Endothelial cell of hepatic sinusoid (primary cell): ENCODE results near the gene LPP.
"Not testable (repeated sequence)": the region's sequence is repeated elsewhere in the genome, so short reads cannot be mapped to it uniquely, and the experiment has no call there.

ENCODE experiments used
- in situ Hi-C: cut with HindIII; loops from 2 replicates; pipeline ENCODE4 v1.10.0; 2017; ENCODE audit warnings: low sequenced_read_pairs

Gene LPP

DNA sequence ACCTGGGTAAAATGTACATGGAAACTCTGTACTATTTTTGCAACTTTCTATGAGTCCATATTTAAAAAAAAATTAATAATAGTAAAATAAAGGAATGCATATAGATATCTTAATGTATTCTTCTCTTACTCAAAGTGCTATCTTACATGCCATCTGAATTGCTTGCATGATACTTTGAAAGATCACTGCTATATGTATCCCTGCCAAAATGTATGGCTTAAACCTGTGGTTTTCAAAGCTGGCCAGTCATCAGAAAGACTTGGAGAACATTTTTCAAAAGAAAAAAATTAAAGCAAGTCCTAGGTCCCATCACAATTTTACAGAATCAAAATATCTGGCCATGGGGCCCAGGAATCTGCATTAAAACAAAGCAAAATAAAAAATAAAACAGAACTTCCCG is 262.1 kb downstream of the LPP start:
- in situ Hi-C loops, result no loop called here

DNA sequence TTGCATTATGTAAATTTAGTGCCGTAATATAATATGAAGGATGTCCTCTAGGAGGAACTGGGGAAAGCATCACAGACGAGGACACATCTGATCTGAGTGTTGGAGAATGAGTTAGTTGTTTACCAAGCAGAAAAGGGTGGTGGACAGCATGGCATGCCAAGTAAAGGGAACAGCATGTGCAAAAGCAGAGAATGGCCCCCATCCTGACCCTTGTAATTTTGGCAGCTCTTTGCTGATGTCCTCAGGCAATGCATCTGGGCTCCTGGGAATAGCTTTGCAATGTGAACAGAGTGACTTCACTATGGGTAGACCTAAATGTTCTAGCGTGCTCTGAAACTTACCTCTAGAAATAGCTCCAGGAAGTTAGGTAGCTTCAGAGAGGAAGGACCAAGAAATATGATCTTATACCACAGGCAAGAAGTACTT is 263.3 kb downstream of the LPP start:
- in situ Hi-C loops, result no loop called here

DNA sequence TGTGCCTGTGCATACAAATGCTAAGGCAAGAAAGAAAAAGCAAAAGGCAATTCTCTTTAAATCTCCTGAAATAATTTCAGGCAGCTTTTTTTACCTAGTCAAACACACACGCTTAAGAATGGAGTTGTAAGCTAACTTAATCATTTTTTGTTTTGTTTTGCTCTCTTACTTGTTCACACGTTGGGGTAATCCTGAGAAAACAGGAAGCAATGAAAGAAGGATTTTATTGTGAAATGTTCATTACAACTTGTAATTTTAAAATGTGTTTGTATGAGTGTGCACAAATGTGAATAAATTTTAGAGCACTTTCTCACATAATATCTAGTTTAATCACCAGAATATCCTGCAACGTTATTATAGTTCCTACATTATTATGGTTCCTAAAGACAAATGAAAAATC is 263.8 kb downstream of the LPP start:
- in situ Hi-C loops, result no loop called here

DNA sequence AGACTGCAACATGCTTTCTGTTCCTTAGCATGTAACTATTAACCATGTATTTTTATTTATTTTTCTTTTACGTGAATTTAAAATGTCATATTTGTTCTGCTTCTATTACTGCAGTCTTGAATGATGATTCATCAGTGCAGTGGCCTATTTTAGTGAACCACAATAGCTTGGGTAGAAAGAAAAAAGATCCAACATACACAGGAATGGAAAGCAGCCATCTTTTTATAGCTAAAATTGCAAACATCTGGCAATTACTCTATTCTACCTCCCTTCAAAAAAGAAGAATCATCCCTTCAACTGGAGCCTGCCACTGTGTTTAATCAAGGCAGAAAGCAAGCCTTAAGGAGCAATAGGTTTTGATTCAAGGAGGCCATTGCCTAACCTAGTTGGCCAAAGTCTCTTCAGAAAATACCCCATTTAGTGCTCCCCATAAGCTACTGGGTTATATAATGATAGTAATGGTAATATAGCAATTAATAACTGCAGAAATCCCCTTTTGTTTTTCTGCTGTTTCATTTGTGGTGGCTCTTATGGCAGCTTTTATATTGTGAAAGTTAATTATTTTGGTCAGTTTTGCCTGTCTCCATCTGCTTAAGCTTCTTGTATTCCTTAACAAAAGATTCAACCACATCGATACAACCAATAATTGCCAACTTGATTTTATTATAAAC is 267.3 kb downstream of the LPP start:
- in situ Hi-C loops, result no loop called here

DNA sequence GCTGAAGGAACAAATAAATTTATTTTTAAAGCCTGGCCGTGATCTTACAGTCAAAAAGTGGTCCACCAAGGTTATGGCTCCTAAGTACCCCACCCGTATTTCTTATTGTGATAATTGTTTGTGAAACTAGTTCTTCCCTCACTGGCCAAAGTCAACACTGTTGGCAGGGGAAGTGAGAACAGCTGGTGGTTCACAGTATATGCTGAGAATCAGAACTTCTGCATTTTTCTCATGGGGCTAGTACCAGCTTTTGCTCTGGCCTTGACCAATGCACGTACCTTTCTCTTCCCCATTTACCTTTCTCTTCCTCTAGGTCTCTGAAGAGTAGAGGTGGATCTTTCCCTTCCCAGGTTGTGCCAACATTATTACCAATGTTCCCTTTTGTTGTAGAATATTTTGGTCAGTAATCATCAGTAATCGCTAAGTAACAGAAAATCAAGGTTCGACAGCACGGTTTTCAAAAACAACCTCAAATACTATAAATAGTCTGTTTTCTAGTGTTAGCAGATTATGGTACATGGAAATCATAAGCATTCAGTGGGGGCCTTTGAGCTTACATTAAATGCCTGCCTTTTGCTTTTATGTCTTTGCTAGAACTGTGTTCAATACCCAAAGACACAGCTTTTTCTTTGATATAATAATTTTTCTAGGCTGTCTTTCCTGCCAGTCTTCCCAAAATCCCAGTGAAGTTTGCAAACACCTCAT is 268.0 kb downstream of the LPP start:
- in situ Hi-C loops, result no loop called here

DNA sequence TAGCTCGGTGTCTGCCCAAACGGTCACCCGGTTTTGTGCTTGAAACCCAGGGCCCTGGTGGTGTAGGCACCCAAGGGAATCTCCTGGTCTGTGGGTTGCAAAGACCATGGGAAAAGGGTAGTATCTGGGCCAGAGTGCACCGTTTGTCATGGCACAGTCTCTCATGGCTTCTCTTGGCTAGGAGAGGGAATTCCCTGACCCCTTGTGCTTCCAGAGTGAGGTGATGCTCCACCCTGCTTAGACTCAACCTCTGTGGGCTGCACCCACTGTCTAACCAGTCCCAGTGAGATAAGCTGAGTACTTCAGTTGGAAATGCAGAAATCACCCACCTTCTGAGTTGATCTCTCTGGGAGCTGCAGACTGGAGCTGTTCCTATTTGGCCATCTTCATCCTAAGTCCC is 274.0 kb downstream of the LPP start:
- in situ Hi-C loops, result not testable (repeated sequence)

DNA sequence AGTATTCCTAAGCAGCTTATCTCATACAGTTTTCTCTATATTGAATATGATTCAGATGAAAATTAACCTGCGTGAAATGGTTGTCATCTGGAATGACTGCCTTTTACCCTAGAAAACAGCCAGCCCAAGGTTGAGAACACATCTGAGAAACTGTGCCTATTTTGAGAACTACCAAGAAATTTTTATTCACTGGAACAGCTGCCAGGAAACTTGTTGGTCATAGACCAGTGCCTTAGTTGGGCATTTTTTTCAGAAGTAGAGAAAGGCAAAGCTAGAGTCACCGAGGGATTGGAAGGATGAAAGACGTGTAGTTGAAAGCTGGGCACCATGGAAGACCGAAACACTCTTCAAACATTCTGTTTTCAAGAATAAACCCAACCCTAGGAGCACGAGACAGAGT is 277.1 kb downstream of the LPP start:
- in situ Hi-C loops, result no loop called here

DNA sequence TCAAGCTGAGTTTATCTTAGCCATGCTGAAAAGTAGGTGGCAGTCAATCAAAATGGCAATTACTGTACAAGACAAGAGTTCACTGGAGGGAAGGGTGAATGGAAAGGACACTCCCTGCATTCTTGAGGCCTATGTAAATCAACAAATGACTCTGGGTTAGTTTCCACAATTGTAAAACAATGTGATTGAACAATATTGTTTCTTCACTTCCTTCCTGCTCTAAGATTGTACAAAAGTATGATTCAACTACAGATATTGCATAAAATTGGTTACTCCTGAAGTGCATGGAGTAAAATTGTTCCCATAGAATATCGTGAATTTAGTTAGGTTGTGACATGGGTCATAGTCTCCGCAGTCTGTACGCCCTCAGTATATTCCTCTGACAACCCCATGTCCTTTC is 277.6 kb downstream of the LPP start:
- in situ Hi-C loops, result no loop called here

DNA sequence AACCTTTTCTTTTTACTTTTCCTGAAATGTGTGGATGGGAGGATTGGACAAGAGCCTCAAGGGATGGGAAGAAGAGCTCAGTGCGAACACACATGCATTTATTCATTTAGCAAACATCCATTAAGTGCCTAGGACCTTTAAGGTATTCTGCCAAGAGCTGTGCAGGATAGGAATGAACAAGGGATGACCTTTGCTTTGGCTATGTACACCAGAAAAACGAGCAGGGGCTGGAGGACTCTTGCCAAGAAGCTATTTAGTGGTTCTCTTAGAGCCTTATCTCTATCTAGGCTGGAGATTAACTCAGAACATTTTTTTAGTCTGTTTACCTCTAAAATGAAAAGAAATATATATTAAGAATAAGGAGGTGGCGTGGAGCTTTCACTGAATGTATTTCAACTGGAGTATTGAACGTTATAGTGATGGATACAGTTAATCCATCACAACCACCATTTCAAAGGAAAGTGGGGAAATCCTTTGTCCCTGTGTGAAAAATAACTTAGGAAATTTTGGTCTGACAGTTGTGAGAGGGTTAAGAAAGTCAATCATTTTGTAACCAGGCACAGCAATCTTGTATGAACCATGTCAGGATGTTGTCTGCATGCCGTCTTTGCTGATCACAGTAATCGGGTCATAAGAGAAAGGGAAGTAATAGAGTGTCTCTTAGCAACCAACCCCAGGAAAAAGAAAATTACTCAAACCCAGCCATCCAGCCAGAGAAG is 279.0 kb downstream of the LPP start:
- in situ Hi-C loops, result no loop called here

DNA sequence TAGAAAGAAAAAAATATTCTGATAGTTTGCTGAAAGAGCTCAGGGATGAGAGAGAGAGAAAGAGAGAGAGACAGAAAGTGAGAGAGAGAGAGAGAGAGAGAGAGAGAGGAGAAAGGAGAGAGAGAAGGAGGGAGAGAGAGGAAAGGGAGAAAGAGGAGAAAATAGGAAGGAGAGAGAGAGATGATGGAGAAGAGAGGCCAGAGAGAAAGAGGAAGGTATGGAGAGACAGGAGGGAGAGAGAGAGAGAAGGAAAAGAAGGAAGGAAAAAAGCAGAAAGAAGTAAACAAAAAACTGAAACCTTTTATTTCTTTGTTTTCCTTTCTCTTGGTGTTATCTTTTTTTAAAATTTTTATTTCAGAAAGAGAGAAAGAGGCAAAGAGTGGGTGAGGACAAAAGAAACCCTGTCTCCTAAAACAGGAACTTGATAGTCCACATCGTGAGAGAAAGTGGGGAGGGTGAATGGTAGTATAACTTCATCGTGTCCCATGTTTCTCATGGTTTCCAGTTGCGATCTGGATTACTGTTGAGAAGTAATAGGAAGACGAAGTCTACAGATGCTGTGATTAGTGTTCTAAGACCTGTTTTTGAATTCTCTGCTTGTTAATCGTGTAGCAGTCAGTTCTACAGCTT is 279.7 kb downstream of the LPP start:
- in situ Hi-C loops, result no loop called here

DNA sequence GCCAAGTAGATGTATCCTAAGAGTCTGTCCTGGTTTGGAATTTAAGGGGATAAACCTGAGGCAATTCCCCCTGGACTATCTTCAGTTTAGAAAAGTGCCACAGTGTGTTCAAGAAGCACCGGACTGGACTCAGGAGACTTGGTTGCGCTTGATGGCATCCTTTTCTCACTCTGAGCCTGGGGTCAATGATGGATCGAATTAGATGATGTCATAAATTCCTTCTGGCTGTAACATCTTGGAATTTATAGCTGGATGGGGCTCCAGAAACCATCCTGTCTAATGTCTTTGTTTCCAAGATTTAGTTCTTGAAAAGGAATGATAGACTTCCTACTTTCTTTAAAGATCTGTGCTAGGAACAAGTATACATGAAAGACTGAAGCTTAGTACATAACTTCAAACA is 280.6 kb downstream of the LPP start:
- in situ Hi-C loops, result no loop called here

DNA sequence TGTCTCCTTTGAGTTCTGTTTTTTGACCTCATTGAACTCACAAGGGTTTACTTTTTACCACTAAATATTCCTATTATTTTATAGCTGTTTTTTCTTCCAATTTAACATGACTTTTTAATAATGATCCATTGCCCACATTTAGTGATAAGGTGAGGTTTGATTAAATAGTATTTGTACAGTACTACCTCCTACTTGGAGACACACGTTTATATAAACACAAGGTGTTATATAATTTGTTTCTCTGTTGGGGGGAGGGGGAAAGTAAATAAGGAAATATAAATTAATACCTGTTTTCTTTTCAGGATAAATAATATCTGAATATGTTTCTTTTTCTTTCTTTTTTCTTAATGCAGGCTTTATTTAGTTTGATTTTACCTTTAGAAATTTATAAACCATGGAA is 281.3 kb downstream of the LPP start:
- in situ Hi-C loops, result no loop called here

DNA sequence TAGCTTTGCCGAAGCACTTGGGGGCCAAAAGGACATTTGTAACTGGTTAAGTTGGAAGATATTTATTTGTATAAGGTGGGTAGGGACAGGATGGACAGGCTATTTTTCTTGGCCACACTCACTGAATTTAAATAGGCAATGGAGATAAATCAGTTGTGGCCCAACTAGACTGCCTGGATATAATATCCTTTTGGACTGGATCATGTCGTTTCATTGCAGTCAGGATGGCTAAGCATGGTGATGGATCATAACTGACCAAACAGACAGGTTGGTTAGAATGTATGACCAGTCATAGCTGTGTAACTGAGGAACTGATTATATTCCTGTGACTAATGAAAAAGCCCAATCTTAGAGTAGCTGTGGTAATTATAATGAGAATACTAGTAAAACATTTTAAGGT is 284.0 kb downstream of the LPP start:
- in situ Hi-C loops, result no loop called here

DNA sequence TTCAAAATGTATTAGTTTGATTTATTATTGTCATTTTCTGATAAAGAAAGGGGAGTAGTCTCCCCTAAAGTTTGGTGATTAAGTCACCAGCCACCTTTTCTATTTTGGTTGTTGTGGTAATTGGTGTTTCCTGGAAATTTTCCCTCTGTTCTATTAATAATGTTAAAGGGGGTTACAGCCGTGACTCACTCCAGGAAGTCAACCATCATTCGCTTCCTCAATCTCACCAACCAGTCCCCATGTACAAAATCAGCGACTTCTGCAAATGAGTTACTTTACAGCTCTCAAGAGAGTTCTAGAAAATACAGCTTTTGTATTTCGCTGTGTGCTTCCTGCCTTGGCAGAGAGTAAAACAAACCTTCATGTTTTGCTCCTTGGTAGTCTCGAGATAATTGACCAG is 285.1 kb downstream of the LPP start:
- in situ Hi-C loops, result no loop called here

DNA sequence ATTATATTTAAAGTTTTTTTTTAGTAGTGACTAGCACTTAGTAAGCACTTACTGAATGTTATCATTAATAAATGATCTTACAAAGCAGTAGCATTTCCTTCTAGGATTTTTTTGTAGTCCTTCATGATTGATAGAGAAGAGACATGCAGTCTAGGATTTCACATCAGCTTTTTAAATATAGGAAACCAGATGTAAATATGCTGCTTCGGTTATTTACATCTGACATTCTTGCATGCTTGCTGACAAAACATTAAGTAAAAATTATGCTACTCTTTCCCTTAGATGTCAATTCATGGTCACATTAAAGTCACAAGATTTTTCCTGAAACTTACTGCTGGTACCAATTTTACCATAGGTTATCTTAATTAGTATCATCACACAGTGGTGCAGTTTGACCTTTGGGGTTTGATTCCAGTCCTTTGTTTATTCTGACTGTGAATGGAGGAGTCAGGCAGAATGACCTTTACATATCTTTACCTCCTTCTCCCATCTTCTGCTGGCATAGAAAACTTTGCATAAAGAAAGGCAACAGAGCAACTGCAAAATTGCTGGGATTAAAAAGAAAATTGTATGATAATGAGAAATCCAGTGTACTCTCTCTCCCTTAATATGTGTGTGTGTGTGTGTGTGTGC is 286.5 kb downstream of the LPP start:
- in situ Hi-C loops, result no loop called here

DNA sequence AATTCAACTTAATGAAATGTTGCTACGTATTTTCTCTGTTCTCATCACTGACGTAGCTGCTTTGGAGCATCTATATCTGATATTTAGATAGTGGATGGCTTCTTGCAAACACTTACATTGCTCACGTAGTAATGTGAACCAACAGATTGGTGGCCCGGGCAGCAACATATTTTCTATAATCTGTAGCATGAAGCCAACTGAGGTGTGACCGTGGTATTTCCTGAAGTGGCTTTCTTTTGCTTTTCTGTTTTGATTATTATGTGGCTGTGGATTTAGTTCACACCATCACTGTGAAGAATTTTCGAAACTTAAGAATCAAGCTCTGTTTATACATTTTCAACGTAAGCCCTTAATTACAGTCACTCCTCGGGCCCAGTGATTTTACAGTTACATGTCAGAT is 288.5 kb downstream of the LPP start:
- in situ Hi-C loops, result no loop called here

DNA sequence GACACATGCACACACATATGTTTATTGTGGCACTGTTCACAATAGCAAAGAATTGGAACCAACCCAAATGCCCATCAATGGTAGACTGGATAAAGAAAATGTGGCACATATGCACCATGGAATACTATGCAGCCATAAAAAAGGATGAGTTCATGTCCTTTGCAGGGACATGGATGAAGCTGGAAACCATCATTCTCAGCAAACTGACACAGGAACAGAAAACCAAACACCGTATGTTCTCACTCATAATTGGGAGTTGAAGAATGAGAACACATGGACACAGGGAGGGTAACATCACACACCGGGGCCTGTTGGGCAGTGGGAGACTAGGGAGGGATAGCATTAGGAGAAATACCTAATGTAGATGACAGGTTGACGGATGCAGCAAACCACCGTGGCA is 291.2 kb downstream of the LPP start:
- in situ Hi-C loops, result not testable (repeated sequence)

DNA sequence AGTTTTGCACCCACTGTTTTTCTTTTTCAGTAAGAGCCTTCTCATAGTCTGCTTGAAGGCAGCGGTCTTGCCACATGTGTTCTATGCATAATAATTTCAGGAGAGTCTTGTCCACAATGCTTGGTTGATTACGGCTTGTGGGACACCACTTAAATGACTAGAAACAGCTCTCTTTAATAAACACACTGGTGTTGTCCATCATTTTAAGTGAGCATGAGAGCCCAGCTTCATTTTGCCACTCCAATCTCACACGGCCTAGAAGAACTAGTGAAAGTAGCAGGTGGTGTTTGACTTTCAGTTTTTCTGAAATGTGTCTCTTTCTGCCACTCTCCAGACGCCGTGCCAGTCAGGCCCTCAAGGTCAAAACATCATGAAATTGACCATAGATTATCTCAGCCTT is 292.1 kb downstream of the LPP start:
- in situ Hi-C loops, result no loop called here

DNA sequence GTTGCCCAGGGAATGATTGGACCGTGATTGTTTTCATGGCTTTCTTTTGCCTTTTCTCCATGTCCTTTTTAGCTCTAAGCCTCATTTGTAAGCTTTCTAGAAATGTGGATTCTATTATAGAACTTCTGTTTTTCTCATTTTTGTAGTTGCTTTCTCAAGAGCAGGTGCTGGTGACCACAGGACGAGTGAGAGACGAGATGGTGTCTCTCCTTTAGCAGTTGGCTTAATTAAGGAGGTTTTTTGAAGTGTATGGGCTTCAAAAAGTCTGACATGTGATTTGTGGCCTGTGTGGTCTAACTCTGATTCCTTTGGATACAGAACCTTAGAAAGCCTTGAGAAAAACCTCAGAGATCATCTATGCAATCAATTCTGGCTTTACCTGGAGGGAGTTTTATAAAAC is 292.8 kb downstream of the LPP start:
- in situ Hi-C loops, result no loop called here

DNA sequence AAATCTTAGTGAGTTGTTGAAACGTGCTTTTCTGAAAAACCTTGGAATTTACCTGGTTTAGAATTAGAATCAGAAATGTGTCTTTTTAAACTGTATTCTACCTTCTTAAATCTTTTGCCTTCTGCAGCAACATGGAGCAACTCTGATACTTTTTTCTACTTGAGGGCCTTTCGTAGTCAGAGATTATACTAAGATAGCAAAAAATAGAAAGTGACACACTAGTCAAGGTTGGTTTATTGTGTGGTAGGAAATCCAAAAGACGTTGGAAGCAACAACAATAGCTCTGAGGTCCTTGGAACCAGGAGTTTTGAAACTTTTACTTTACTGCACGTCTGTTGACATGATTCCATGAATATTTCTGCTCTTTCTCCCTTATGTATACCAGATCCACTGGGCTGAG is 294.9 kb downstream of the LPP start:
- in situ Hi-C loops, result no loop called here

DNA sequence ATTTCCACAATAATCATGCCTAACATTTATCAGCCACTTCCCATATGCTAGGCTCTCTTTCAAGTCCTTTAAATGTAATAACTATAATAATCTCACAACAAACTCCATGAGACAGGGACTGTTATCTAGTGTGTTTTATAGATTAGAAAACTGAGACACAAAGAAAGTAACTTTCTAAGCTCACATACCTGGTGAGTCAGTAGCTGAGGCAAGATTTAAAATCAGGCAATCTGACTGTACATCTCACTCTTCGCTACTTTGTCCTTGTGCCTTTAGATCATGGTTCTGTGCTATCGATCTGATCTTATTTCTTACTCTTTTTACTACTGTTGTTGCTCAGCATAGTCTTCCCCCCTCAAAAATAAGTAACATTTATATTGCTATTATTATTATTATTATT is 295.5 kb downstream of the LPP start:
- in situ Hi-C loops, result no loop called here
